Stimulated activated CD4-positive, alpha-beta T cell treated with anti-CD3 and anti-CD28 coated beads, TNF-alpha, amount 100 ng/mL, for 4 hours (primary cell): ENCODE results near the gene STS.

ENCODE experiments used
- DNase-seq, 3 experiments: peaks; one replicate each; pipeline ENCODE4 v3.0.0-alpha.2; 2020; ENCODE audit warnings: low read depth in 3 of 3

The STS gene

GRCh38 chrX:7147413-7147977 is at the start of gene STS:
Gene STS, plus strand, starts transcription at chrX:7147712. Its CDS starts 105,488 bp downstream, at chrX:7253200.
- peak in 2 of 3 experiments; percentile 4 to 16 for DNase-seq

- DNase-seq = no peak
Measured at GRCh38 chrX:7100022-7100421, 47.5 kb upstream of the STS start.

DNA sequence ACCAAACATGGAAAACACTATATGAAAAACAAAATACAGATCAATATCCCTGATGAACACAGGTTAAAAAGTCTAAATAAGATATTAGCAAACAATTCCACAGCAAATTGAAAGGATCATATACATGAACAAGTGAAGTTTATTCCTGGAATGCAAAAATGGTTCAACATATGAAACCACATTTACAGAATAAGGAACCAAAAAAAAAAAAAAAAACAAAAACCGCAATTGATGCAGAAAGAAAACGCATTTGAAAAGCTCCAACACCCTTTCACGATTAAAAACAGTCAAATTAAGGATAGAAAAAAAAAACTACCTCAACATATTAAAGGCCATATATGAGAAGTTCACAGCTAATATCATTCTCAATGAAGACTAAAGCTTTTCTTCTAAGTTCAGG is 45.4 kb upstream of the STS start:
- no peak for DNase-seq

- DNase-seq = no peak
Measured at GRCh38 chrX:7106649-7107048, 40.9 kb upstream of the STS start.

GRCh38 chrX:7108030-7108429 is 39.5 kb upstream of the STS start:
- no peak for DNase-seq

GRCh38 chrX:7109049-7109531 is 38.4 kb upstream of the STS start:
- DNase-seq = no peak

DNA sequence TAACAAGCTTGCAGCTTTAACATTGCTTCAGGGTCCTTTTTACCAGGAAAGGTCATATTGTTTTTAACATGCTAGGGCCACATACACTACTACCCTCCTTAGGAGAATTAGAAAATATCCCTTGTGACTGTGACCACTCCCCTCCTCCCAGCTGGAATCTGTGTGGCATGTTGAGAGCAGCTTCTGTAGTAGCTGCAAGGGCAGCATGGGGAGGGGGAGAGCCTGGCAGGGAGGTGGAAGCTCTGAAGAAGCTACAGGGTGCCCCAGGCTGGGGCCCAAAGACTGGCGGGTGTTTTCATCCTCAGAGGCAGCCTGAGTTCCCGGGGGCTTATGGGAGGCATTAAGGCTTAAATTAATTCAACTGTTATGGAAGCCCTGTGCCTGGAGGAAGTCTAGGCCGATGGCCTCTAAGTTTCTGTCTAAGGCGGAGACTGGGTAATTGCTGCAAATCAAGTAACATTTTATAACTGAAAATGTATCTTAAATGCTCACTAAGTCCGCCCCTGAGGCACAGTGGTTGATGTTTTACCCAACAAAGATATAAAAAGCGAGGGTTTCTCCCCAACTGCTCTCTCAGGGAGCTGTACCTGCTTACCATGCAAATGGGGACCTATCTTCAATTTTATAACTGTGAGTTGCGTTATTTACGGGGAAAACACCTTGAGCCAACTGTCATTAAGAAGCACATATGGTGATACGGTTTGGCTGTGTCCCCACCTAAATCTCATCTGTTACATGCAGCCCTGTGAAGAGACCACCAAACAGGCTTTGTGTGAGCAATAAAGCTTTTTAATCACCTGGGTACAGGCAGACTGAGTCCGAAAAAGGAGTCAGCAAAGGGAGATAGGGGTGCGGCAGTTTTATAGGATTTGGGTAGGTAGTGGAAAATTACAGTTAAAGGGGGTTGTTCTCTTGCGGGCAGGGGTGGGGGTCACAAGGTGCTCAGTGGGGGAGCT is 37.4 kb upstream of the STS start:
- no peak for DNase-seq

DNA sequence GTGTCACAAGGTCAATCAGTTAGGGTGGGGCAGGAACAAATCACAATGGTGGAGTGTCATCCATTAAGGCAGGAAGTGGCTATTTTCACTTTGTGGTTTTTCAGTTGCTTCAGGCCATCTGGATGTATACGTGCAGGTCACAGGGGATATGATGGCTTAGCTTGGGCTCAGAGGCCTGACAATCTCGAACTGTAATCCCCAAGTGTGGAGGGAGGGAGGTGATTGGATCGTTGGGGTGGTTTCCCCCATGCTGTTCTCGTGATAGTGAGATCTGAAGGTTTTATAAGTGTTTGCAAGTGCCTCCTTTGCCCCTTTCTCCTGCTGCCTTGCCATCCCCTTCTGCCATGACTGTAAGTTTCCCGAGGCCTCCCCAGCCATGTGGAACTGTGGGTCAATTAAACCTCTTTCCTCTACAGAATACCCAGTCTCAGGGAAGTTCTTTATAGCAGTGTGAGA is 36.7 kb upstream of the STS start:
- DNase-seq = no peak

- no peak for DNase-seq
Measured at GRCh38 chrX:7111518-7111917, 36.0 kb upstream of the STS start.

DNA sequence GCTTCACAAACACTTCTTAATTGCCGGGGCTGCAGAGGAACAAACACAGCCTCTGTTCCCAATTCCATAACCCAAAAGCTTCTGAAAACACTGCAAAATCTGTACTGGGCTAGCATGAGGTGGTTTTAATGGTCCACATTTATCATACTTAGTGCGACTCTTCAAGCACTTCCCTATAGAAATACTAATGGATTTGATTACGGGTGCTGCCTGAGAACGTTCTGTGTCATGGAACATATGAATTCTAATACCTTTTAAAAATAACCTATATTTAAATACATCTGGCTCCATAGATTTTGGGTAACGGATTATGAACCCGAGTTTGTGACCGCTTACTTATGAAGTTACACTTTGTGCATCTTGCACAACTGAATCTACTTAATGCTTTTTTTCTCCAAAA is 35.4 kb upstream of the STS start:
- no peak for DNase-seq

DNA sequence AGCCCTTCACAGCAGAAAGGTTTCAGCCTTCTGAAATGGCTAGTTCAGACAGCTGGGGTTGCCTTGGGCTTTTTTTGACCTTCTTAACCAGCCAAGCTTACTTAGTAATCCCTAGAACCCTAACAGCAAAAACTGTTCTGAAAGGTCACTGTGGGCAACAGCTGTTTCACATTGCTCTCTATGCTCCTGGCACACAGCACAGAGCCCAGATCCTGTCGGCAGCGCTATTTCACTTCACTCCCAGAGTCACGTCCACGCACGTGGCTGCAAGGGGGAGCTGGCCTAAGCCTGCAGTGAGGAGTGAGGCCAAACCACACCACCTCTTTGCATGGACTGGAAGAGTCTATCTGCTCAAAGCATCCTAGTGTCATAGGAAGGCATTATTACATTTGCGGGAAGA is 32.0 kb upstream of the STS start:
- no peak for DNase-seq

DNA sequence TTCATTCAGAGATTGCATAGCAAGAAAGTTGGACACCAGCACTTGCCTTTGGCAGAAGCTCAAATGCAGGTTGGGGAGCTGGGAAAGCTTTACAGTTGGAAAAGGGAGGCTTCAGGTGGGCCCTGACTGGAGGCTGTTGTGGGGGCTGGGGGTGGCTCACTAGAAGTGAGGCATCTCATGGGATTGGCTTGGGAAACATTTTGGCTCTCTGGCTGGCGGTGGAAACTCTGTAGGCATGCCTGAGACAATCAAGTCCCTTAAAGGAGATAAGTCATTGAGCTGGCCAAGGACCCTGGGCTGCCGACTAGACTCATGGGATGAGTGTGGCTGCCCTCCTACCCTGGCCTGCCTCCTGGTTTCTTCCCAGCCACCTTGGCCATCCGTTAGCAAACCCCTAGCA is 31.4 kb upstream of the STS start:
- DNase-seq = no peak

DNA sequence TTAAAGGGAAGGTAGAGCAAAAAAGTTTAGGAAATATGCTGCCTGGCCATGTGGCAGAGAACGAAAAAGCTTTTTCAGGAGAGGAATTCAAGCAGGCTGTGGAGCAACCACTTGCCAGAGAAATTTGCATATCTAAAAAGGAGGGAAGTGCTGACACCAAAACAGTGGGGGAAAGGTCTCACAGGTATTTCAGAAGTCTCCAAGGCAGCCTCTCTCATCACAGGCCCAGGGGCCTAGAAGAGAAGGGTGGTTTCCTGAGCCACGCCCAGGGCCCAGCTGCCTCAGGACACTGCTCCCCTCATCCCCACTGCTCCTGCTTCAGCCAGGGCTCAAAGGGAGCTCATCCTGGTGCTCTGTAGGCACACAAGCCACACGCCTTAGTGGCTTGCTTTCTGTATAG is 29.9 kb upstream of the STS start:
- no peak for DNase-seq

DNA sequence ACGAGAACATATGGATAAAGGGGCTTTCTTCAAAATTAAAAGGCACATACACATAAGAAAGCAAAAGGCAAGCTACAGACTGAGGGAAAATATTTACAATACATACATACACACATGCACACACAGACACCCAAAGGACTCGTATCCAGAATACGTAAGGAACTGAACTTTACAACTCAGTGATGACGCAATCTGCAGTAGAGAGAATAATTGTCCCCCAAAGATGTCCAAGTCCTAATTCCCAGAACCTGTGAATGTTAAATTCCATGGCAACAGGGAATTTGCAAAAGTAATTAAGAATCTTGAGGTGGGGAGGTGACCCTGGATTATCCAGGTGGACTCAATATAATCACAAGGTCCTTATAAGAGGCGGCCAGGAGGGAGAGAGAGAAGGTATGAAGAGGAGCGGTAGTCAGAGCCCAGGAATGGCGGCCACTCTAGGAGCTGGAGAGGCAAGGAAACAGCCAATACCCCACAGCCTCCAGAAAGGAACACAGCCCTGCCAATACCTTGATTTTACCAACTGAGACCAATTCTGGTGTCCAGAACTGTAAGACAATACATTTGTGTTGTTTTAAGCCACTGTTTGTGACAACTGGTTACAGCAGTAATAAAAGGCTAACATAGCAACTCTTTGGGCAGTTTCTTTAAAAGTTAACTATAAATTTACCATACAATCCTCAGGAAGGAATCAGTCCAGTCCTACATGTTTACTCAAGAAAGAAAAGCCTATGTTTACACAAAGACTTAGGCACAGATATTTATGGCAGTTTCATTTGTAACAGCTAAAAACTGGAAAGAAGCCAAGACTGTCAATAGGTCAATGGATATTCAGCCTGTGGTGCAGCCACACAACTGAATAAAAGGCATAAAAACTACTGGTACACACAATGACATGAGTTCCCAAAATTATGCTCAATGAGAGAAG is 27.3 kb upstream of the STS start:
- no peak for DNase-seq

GRCh38 chrX:7120878-7121219 is 26.7 kb upstream of the STS start:
- no peak for DNase-seq

- DNase-seq = no peak
Measured at GRCh38 chrX:7127056-7127455, 20.5 kb upstream of the STS start.

DNA sequence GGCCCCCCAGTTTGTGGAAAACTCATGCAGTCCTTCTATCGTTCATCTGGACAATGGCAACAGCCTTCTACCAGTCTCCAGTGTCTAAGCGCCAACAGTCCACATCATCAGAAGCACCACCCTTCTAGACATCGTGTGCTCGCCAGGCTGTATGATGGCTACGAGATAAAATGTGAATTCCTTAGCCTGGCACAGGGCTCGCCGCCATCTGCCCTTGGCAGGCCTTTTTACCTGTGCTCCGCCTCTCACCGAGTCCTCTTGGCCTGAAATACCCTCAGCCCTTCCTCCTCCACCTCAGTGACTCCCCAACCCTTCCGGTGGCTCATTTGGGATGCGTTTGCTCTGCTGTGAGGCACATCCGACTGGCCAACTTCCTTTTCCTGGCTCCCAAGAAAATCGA is 15.9 kb upstream of the STS start:
- DNase-seq = no peak

- peak in 1 of 3 experiments; percentile 0 for DNase-seq
Measured at GRCh38 chrX:7132335-7133049, 15.0 kb upstream of the STS start.

DNA sequence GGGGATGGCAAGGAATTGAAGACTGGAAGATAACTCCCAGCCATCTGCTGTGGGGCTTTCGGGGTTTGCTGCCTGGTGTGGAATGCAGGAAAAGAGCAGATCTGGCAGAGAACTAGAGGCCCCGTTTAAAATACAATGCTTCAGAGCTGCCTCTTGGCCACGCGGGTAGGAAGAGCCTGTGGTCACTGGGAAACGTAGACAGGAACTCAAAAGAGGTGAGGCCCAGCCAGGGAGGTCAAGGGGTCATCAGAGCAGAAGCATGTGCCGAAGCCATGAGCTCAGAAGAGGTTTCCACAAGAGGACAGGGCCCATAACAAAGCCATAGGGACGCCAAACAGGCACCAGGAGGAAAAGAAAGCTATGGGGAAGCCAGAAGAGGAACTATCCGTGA is 14.5 kb upstream of the STS start:
- no peak for DNase-seq

DNA sequence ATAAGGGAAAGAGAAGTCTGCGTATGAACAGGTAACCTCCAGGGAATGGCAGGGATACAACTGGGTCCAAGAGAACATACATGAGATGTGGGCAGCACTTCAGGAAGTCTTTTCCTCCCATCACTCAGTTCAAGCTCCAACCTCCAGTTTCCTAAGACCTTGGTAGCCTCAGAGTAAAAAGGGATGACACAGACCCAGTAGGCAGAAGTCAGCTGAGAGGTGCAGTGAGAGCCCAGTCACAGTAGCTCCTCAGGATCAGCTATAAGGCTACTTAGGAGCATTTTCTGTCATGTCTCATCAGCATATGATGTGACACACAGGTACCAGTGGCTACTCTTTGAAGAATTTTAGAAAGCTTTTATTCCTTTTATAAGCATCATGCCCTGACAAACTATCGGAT is 12.5 kb upstream of the STS start:
- no peak for DNase-seq
